HG03025 (cell line): ENCODE results near the gene FADS3.

Experiments
- ATAC-seq: cut with Tn5 transposase; IDR thresholded peaks from one replicate; pipeline ENCODE4 v1.9.1; 2021; ENCODE audit warnings: mild to moderate bottlenecking, moderate library complexity; ENCODE audit not compliant: unreplicated experiment, low FRiP score

The FADS3 gene

DNA sequence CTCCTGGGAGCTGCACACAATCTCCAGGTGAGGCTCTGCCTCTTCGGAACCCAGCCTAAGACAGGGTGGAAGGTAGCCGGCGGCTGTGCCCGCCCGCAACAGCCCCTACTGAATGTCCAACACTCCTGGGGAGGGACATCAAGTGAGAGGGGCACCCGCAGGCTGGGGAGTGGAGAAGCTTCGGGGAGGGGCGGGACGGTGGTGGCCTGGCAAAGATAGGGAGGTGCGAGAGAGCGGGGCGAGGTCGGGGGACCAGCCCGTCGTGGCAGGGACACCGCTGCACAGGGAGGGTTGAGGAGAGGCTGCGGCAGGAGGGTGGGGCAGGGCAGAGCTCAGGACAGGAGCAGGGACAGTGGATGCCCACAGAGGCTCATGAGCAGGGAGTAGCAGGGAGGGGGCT, 8.9 kb upstream of the FADS3 start:
- ATAC-seq = no peak

DNA sequence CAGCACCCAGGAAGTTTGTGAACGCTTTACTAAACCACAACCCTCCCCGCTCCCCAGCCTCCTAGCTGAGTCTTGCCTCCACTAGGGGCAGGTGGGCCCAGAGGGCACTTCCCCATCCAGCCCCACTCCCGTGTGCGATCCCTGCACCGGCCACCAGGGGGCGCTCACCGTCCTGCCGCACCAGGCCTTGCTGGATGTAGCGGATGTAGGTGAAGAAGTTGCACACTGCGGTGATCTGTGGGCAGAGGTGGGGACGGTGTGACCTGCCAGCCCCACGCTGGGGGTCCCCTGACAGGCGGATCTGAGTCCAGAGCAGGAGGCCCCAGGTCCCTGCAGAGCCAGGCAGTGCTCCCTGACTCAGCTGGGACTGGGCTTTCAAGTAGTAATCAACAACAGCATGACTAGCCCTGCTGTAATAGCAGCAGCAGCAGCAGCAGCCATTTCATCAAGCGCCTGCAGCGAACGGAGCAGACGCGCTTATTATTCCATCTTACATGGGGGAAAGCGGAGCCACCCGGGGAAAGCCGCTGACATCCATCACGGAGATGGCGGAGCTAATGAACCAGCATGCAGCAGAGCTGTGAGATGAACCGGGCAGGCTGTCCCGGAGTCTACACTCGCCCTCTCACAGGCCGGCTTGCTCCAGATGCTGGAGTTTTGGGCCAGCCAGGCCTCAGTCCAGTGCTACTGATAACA, 7.9 kb upstream of the FADS3 start:
- ATAC-seq = peak; percentile 46

DNA sequence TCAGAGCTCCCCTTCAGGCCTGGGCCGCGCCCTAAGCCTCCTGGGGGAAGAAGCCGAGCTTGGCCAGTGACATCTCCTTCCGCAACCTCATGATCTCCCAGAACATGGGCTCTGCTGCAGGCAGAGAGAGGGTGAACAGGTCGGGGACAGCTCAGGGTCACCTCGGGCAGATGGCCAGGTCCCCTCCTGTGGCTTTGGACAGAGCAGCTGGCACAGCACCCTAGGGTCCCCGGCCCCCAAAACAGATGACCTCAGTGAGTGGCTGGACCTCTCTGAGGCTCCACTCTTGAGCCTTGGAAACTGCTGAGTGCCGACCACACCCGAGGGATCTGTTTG, 6.9 kb upstream of the FADS3 start:
- no peak for ATAC-seq

DNA sequence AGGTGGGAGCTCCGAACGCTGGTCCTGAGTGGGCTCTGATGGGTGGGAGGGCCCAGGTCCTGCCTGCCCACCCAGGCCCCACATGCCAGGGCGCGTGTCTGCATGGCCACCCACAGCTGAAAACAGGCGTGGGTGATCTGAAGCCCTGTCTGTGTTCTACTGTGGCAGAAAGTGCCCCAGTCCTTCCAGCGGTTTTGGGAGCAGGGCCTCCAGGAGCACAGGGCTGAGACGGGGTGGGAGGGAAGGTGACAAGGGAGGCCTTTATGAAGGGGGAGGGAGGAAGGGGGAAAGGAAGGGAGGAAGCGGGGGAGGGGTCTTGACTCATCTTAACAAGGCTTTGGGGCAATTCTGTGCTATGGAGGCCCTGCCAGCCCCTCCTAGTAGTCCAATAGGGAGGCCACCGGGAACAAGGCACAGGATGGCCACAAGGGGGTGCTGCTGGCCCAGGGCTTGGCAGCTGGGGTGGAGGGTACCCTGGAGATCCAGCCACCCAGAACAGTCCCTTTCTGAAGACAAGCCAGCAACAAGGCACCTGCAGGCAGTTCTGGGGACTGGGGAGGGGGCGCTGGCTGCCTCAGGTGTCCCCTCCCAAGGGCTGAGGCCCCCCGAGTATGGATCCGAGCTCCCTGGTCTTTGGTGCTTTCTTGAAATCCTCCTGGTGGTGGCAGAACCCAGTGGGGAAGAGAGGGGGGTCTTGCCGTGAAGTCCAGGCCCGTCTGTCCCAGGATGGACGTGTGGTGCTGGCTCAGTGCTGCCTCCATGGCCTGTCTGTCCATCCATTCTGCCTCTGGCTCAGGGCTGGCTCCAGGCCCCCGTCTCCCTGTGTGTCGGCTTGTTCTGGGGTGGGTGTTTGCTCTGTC, 6.3 kb upstream of the FADS3 start:
- no peak for ATAC-seq

DNA sequence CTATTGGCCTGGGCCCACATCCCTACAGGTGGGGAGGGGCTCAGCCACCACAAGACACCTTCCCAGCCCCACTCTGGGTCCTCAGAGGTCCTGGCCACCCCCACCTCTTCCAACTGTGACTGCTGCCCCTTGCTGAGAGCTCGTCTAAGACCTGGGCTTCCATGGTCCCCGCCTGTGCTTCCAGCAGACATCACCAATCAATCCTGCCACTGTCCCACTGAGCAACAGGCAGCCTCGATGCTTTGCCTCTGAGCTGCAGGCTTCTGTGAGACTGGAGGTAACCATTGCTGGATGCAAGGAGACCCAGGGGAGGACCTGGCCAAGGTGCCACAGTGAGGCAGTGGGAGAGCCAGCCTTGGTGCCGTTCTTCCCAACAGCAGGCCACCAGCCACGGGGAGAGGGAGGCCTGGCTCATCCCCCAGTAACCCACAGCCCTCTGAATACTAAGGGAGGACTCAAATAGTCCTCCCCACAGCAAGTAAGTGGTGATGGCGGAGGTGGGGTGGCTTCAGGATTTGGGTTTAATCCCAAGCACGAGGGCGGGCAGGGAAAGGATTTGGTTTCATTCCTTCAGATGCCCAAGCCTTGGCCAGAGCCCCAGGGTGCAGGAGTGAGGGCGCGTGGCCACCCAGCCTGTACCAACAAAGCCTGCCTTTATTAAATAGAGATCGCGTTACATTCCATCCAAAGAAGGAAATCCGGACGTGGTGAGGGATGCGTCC, 5.5 kb upstream of the FADS3 start:
- no peak for ATAC-seq

DNA sequence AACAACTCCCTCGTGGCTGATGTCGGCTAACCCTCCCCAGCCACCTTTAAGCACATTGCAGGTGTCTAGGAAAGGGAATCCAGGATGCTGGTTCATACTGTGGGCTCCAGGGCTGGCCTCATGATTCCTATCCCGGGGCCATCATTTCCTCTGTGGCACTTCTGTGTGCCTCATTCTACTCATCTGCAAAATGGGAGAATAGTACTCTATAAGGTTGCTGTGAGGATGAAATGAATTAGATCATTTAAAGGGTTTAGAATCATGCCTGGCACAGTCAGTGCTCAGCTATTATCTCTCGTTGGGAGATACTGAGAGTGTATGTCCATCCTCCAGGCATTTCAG, 4.3 kb upstream of the FADS3 start:
- no peak for ATAC-seq

DNA sequence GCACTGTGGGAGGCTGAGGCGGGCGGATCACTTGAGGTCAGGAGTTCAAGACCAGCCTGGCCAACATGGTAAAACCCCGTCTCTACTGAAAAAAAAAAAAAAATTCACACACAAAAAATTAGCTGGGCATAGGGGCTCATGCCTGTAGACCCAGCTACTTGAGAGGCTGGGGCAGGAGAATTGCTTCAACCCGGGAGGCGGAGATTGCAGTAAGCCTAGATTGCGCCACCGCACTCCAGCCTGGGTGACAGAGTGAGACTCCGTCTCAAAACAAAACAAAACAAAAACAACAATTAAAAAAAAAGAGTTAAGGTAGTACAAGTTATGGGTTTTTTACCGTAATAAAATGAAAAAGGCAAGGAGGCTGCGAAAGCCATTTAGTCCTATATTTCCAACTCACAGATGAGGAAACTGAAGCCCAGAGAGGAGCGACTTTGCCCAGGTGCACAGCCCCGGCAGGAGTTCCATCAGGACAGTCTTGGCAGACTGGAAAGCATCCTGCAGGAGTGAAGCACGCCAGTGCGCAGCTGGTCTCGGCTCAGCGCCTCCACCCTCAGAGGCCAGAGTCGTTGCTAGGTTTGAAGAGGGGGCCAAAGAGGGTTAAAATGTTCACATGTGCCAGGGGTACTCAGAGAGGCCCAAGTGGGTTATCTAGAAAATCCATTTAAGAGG, 3.8 kb upstream of the FADS3 start:
- no peak for ATAC-seq

DNA sequence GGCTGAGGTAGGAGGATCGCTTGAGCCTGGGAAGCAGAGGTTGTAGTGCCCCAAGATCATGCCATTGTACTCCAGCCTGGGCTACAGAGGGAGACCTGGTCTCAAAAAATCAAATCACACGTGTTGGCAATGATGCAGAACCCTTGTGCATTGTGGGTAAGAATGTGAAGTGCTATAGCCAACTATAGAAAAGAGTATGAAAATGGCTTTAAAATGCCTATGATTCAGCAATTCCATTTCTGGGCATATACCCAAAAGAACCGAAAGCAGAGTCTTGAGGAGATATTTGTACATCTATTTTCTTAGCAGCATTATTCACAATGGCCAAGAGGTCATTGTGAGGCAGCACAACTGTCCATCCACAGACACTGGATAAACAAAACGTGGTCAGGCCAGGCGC, 2.6 kb upstream of the FADS3 start:
- no peak for ATAC-seq

DNA sequence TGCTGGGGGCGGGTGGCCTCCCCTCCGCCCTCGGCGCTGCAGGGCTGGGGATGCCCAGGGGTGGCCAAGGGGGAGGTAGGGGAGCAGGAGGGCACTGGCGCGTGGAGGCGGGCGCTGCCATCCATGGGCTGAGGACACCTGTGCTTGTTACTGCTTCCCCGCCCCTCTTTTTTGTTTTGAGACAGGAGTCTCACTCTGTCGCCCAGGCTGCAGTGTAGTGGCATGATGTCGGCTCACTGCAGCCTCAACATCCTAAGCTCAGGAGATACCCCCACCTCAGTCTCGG, 683 bp upstream of the FADS3 start:
- no peak for ATAC-seq

DNA sequence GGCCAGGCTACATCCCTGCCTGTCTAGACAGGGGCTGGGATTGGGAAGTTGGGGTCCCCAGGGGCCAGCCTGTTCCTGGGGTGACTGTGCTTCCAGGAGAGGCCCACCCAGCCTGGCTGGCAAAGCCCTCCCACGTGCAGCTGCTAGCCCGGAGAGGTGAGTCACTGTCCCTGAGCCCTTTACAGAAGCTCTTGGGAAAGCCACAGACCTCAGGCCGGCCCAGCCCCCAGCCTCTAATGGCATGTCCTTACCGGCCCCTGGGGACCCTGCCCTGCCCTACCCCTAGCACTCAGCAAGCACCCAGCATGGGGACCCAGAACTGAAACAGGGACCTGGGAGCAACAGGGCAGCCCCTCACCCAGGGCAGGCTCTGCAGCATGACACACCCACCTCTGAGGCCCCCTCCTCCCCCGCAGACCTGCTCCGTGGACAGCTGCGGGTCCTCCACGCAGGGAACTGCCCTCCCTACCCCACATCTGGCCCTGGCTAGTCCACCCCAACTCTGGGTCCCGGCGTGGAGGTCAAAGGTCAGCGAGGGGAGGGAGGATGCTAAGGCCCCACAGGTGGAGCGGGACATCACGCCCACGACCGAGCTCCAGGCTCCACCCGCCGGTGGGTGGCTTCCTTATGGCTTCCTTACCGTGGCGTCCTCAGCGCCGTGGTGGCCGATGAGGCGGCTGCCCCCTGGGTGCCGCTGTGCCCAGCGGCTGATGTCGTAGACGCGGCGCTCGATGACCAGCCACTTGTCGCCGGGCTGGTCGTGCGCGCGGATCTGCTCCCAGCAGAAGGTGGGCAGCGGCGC, 615 bp downstream of the FADS3 start:
- ATAC-seq = peak; percentile 4

DNA sequence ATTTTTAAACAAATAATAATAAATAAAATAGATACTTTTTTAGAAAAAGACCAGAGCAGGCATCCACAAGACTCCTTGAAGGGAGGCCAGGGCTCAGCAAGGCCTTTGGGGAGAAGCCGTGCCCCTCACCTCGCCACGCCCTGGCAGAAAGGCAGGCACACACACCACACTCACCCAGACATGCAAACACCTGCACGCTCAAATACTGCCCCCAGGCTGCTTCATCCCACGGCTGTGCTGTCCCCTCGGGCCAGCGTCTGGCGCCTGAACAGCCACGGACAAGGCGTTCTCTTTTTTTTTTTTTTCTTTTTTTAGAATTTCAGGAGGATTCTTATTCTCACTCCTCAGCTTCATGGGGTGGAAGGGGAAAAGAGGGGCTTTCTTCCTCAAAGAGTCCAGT, 1.5 kb downstream of the FADS3 start:
- ATAC-seq = no peak

DNA sequence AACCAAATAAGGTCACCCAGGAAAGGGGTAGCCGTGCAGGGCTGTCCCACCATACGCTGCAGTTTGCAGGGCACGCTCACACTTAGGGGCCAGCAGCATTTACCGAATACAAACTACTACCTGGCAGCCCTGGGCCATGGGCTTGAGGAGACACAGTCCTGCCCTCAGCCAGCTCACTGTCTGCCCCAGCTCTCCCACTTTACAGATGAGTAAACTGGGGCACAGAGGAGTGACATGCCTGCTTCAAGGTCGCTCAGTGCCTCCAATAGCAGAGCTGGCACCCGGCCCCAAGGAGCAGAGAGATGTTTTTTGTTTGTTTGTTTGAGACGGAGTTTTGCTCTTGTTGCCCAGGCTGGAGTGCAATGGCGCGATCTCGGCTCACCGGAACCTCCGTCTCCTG, 2.8 kb downstream of the FADS3 start:
- no peak for ATAC-seq

DNA sequence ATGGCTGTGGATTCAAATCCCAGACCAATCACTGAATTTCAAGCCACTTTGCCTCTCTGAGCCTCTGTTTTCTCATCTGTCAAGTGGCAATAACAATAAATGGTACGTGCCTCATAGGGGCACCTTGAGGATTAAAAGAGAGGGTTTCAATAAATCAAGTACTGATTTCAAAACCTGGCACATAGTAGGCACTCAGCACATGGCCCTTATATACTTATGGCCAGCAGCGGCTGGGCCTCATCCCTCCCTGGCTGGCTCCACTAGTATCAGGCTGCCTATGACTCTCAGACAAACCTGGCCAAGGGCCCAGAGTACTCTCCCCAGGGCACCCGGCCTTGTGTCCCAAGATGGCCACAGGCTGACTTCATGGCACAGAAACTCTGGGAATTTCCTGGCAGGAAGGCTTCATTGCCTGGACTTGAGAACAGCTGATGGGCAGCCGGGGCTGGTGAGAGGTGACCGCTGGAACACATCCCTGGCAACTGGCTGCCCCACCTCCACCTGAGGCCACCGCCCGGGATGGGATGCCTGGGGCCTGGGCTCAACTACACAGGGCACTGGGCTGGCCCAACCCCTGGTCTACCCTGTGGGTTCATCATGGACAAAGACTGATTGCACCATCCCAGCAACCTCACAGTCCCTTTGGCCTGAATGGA, 3.4 kb downstream of the FADS3 start:
- no peak for ATAC-seq

DNA sequence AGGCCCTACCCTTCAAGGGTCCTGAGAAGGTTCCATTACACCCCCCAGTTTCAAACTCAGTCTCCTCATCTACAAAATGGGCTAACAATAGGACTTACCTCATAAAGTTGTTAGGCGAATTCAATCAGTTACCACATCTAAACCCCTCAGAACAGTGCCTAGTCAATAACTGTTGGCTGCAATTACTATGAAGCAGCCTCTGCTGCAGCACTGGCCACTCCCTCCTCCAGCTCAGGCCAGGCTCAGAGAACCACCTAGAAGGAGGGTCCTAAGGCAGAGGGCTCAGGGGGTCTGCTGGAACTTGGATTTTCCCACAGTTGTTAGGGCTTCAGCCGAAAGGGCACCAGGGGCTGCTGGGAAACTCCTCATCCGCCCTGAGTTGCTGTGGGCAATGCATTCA, 4.7 kb downstream of the FADS3 start:
- ATAC-seq = no peak

DNA sequence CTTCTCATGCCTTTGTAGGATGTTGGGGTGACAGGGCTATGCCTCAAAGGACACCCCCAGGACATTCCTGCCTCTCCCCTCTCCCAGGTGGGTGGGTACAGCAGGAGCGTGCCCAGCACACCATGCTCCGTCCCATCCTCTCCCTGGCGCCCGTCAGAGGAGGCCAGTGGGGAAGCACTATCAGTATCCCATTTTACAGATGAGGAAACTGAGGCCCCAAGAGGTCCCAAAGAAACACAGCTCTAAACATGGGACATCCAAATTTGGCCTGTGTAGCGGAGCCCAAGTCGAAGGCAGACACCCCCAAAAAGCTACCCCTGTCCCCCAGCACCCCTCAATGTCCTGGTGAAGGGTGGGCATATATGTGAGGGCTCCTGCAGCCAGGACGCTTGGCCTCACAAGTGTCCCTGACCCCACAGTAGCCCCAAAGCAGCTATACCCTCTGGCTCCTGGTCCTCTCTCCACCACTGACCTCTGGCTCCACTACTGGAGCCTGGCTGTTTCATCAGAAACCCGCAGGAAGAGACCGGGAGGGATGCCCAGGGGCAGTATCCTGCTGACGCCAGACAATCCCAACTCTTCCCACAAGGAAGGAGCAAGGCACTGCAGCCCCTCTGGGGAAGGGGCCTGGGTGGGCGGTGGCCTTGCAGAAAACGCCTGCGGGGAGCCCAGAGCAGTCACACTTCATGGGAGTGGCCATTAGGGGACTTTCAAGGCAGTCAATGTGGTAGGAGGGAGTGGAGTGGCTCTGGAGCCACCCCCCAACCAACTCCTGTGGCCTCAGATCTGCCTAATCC, 5.4 kb downstream of the FADS3 start:
- no peak for ATAC-seq

DNA sequence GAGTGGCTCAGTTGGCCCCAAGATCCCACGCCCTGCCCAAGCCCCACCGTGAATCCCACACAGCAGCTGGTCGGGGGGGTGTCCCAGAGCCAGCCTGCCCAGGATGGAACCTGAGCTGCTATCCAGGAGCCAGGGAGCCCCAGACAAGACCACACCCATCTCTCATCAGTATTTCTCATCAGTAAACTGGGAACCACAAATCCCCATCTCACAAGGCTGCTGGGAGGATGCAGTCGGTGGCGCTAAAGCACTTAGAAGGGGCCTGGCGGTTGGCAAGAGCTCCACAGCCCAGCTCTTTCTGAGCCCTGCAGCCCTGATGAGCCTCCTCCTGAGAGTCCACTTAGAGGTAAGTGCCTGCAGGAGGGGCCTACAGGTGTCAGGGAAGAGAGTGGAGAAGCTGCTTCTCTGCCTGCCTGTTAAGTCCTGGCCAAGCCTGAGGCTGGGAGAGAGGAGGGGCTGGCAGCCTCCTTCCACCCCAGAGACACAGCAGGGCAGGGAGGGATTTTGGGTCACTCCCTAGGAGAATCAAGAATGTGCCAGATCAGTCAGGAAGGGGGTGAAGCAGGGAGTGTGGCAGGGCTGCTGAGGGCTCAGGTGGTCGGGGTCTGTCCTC, 6.1 kb downstream of the FADS3 start:
- no peak for ATAC-seq

DNA sequence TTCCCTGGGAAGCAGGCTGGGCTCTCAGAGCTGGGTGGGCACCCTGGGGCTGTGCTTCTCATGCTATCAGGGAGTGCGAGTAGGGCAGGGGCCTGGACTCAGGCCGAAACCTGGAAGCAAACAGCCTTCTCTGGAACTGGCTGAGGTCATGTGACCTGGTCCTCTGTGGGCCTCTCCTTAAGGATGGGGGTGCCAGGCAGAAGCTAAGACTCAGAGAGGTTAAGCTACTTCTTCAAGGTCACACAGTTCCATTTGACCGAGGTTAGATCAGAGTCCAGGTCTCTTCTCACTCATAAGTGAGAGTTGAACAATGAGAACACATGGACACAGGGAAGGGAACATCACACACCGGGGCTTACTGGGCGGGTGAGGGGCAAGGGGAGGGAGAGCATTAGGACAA, 7.4 kb downstream of the FADS3 start:
- ATAC-seq = no peak

DNA sequence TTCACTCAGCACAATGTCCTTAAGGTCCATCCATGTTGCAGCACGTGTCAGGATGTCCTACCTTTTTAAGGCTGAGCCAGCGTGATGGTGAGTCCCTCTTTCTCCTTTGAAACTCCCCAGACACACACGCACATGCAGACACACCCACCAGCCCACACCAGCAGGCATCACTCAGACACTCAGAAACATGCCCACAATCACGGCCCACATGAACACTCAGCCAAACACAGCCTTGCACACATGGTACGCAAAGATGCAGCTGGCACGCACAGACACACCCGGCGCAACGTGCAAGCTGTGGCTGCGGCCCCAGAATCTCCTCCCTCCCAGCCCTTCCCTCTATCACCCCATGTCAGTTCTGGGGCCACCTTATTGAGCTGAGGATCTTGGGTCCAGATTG, 8.0 kb downstream of the FADS3 start:
- no peak for ATAC-seq

DNA sequence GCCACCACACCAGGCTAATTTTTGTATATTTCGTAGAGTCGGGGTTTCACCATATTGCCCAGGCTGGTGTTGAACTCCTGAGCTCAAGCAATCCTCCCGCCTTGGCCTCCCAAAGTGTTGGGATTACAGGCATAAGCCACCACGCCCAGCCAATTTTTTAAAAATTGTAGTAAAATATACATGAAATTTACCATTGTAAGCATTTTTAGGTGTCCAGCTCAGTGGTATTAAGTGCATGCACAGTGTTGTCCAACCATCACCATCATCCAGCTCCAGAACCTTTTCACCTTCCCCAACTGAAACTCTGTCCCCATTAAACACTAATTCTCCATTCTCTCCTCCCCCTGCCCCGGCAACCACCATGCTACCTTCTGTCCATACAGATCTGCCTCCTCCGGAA, 8.5 kb downstream of the FADS3 start:
- ATAC-seq = no peak
